Cardiac septum (tissue), 1 donor: ENCODE data around the gene CSGALNACT2. TPM values are rescaled to one million over a fixed set of nuclear protein-coding genes. Genes with fewer than 3 reads are reported as not detected.

Experiments used
- DNase-seq: peaks from one replicate; pipeline ENCODE4 v3.0.0-alpha.2; 2020; ENCODE audit warnings: low spot score
- intact Hi-C: fragments of 100-400 bp; cut with DNase I; formaldehyde crosslinking; loops from one replicate; pipeline ENCODE4 v1.14.0; 2022
- total RNA-seq: library from RNA; stranded (reverse); fragmentation: NEBNext Ultra II Directional; extraction: Animal tissue kit (Norgen Biotek cat#: 25700); gene quantifications from one replicate; pipeline ENCODE4 v1.2.1, GENCODE V29; 2021
- donor health status: DM: no; HTN: no; CAD: no.

Gene CSGALNACT2
- total RNA-seq, 1 donor from 2014 or later: 14.2 TPM

DNA sequence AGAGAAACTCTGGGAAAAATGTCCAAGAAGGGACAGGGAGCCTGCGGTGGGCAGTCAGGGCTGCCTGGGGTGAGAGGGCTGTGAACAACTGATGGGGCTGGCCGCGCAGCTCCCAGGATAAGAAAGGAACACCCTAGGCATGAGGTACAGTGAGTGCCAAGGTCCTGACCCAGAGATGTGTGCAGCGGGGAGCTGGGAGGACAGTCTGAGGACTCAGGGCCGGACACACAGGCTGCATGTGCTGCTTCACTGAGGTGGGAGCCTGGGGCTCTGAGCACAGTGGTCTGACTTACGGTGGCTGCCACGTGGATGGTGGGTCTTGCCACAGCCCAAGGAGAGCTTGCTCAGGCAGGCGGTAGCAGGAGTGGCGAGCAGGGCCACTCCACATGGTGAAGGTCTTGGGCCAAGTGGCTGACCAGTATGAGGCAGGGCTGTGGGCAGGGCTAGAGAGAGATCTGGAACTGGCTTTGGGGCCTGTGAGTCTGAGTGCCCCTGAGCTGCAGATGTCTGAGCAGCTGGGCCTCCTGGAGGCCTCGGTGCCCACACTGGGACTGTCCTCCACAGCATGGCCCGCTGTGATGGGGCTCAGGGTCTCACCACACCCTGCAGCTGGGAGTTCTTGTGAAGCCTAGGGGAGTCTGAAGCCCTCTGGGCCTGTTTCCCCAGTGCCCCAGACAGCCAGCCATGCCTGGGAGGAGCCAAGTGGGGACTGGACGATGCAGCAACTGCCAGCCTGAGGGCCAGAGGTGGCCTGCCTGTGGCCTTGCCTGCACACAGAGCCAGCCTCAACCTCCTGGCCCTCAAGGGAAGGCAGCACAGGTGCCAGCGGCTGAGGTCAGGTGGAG, 68.4 kb downstream of the CSGALNACT2 start:
- intact Hi-C loops: no loop called here
- peak; percentile 63 for DNase-seq

DNA sequence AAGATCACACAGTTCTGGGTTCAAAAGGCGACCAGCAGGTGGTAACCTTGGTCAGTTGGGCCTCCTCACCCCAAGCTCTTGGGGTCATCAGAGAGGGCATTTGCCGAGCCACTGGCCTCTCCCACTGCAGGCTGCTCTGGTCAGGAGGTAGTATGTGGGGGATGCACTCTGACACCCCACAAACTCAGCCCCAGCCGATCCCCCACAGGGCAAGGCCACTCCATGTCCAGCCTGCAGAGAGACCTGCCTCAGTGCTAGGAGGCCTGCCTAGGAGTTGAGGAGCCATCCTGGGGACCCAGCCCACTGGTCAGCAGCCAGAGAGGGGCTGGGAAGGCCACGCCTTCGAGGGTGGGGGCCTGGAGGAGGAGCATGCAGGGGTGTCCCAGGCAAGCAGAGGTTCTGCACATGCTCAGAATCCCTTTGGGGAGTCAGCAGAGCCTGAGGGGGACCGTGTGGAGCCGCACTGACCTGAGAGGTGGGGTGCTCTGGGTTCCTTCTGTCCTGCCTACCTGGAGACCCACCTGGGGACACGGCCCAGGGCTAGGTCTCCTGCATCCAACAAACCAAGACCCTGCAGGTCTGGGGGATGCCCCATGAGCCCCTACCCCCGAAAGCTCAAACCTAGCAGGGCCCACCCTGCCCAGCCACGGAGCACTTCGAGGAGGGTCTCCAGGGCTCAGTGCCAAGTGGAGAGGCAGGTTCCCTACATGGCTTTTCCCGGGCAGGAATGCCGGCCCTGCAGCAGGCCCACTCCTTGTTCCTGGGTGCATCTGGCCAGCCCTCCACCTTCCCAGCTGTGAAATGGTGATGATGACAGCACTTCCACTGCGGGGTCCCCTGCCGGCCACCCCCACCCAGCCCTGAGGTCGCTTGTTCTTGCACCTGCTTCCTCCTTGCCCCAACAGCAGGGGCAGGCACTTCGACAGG, 70.2 kb downstream of the CSGALNACT2 start:
- intact Hi-C loops: no loop called here
- DNase-seq: peak; percentile 66

DNA sequence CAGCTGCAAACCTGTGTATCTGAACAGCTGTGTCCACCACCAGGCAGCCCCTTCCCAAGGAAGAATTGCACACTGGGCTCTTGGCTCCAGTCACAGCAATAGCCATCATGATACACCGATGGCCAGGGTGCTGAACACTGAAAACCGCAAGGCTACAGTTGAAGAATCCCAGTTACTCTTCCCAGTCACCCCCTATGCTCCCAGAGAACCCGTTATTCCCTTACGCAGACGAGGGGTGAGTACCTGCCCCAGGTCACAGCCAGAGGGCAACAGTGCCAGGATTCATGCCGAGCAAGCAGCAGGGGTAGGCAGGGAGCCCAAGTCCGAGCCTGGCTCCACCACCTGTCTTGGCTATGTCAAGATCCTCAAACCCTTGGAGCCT, 70.8 kb downstream of the CSGALNACT2 start:
- DNase-seq: peak; percentile 10
- intact Hi-C loops: no loop called here

DNA sequence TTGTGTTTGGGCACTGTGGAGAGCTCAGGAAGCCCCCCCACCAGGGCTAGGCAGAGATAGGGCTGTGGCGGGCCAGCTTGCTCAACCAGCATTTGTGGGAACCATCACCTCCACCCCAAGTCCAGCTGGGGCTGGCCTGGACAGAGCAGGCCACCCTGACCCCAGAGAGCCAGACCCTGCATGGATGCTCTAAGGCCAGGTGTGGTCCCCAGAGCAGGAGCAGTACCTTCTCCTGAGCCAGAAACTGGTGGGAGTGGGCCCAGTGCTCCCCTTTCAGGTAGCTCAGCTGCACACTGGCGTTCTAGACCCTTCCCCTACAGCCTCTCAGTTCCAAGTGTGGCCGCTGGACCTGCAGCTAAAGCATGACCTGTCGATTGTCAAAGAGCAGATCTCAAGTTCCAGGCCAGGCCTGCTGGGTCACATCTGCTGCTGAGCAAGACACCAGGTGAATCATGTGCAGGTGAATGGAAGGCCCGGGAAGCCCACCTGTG, 71.5 kb downstream of the CSGALNACT2 start:
- intact Hi-C loops: loop anchor here (10.0 kb wide), 1 partner anchor 135 kb away; no protein-coding TSS in a partner anchor

DNA sequence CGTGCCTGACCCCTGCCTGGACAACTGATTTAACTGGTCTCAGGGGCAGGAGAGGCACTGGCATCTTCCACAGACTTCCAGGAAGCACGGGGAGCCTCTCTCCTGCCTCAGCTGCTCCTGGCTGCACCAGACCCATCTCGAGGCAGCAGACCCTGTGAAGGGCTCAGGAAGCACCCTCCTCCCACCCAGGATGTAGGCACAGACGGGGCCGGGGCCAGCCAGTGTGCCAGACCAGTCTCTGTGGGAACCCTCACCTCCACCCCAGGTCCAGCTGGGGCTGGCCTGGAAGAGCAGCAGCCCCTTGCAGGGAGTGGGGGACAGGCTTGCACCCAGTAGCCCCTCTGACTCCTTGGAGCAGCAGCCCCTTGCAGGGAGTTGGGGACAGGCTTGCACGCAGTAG, 72.3 kb downstream of the CSGALNACT2 start:
- DNase-seq: peak; percentile 72
- intact Hi-C loops: loop anchor here (10.0 kb wide), 1 partner anchor 134 kb away; no protein-coding TSS in a partner anchor

More for the DNA sequence above, 71.5 kb downstream of the CSGALNACT2 start:
- DNase-seq: peak; percentile 63

DNA sequence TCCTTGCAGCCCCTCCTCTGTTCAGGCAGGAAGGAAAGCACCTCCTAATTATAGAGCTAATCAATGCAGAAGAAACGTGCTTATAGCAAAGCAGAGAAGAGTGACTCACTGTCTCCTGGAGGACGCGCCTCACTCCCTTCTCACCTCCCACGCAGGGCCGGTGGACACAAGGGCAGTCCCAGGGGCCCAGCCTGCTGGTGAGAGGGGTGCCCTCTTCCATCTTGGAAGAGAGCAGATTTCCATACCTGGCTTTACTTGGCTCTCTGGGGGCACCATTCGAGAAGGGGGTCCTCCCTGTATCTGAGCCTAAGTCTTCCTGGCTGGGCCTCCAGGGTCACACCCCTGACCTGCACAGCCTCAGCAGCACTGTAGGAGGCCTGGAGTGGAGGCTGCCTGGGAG, 72.8 kb downstream of the CSGALNACT2 start:
- DNase-seq: peak; percentile 72
- intact Hi-C loops: loop anchor here (10.0 kb wide), 1 partner anchor 134 kb away; no protein-coding TSS in a partner anchor

DNA sequence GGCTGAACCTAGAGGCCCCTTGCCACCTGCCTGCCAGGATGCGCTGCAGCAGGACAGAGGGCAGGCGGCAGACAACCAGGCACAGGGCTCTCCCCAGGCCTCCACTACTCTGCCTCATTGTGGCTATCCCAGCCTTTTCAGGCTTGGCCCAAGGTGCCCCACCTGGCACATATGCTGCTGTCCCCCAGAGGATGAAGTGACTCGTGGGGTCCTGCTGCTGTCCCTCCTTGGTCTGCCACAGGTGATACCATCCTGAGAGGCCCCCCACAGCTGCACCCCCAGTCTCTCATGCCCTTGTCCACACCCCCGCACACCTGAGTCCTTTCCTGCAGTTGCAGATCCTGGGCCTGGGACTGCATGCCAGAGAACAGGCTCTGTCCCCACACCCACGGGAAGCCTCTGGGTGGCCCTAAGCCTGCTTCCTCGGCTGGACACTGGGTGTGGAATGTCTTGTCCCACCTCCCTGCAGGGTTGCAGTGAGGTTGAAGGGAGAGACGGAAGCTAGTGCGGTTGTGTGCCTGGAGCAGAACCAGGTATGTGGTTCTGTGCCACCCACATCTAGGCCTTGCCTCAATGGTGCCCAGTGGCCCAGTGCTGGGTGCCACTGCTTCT, 73.3 kb downstream of the CSGALNACT2 start:
- intact Hi-C loops: loop anchor here (10.0 kb wide), 1 partner anchor 133 kb away; no protein-coding TSS in a partner anchor
- DNase-seq: no peak

DNA sequence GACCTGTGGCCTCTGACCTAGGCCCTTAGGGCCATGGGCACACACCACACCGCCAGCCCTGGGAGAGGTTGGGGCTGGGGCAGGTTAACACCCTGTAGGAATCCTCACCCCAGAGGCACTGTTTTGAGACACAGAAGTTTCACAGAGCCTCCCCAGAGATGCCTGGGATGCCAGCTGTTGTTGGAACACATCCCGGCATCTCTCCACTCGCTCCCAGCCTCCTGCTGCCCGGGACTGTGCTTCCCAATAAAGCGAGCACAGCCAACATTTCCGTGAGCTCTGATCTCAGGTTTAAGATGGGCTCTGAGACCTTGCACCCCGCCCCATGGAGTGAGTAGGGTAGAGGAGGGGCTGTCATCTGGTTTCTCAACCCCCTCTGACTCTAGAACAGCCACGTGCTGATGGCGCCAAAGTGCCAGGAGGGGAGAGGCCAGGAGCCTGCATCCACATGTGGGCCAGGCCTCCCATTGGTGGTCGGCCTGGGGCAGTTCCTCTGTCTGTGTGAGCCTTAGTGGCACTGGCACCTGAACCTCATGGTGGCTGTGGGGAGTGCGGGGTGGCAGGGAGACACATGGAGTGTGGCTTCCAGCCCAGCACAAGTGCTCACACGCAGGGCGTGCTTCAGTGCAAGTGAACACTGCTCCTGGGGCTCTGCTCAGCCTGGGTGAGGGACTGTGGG, 73.9 kb downstream of the CSGALNACT2 start:
- intact Hi-C loops: loop anchor here (10.0 kb wide), 1 partner anchor 133 kb away; no protein-coding TSS in a partner anchor
- DNase-seq: no peak

DNA sequence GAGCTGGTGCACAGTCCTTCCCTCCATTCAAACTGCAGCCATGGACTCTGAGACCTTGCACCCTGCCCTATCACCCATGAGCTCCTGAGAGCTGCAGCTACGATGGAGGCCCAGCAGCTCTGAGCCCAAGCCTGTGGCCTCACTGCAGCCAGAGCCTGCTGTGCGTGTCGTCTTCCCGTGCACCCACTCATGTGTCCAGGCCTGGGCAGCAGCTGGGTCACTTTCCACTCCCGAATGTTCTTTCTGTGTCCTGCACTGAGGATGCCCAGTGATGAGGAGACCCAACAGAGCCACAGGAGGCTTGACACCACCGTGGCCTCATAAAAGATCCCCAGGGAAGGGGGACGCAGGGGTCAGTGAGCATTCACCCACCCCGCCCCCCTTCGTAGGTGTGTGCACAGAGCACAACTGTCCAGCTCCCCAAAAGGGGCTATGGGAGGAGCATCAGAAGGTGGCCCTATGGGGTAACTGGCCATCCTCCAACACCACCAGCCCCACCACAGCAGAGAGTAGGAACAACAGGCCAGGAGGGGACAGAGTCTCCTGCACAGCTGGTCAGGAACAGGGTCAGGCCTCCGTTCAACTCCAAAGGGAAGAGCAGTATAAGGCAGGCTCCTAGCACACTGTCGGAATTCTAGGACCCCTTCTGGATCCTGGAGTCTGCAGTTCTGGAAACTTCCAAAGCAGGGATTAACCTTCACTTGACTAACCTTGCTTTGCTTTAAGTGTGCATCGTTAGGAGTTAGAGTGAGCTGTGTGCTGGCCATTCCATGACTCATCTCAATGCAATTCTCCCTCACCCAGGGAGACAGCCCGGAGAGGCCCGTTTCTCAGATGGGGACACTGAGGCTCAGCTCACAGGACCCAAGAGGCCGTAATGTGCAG, 76.1 kb downstream of the CSGALNACT2 start:
- DNase-seq: no peak
- intact Hi-C loops: loop anchor here (10.0 kb wide), 1 partner anchor 130 kb away; no protein-coding TSS in a partner anchor

DNA sequence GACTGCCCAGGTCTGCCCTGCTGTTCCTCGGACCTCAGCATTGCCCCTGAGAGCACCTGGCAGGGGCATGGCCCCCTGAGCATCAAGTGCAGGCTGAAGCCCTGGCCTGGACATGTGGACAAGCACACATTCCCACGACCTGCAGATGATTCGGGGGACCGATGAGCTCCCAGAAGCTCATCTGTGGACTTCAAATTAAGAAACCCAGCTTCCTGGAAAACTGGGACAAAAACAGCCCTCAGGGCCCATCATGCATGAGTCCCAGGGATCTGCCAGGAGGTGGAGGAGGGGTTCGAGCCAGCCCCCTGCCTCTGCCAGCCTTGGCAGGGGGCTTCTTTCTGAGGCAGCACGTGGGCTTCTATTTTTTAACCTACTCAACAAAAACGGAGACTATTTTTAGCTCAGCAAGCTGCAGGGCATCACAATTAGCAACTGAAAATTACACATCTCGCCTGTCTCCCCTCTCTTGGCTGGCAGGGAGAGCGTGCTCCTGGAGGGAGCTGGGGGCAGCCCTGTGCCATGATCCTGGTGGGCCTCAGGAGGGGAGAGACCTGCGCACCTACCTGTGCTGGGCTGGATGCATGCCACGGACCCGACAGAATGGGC, 76.8 kb downstream of the CSGALNACT2 start:
- intact Hi-C loops: loop anchor here (10.0 kb wide), 1 partner anchor 130 kb away; no protein-coding TSS in a partner anchor
- DNase-seq: no peak

DNA sequence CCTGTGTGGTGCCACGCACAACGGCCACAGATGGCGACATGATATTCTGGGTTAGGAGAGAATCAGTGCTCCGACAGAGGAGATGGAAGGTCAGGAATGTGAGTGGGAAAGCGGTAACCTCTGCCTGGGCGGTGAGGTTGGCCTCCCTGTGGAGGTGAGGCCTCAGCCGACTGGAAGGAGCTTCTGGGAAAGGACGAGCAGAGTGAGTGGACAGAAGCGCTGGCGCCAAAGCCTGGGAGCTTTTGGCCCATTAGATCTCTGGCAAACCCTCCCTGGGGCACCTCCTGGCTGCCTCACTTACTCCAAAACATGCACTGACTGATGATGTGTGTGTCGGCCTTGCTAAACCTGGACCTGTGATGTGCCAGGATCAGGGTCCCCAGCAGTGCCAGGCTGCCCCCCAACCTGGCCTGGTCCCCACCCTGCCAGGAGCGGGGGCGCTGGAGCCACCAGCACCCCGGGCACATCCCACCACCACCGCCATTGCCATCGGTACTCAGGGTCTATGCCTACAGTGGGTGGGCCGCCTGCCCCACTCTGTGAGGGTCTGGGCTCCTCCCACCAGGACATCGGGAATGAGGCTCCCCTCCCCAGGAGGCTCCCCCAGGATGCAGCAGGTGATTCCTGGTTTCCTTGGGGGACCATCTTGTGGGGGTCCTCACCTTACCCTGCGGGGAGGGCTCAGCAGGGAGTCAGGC, 77.7 kb downstream of the CSGALNACT2 start:
- DNase-seq: no peak
- intact Hi-C loops: loop anchor here (10.0 kb wide), 1 partner anchor 129 kb away; no protein-coding TSS in a partner anchor

DNA sequence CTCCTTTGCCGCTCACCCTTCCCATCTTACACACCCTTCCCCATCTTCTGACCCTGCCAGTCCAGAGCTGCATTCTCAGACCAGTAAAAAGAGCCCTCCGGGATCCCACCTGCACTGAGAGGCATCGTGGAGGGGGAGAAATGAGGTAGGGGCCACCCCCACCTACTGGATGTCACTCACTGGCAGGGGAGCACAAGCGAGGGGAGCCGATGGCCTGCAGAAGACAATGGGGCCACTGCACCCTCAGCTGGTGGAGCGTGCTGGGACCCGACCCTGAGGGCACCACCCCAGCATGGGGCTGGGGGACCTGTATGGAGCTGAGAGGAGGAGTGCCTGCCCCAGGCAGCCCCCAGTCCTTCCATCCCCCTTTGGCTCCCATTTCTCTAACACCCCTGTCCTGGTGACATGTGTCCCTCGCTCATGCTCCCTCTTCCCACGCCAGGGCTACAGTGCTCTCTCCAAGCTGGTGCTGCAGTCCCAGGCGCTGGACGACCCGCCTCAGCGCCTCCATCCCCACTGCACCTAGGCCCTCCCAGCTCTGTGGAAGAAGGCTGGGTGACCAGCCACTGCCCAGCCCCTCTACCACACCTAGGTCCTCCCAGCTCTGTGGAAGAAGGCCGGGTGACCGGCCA, 78.8 kb downstream of the CSGALNACT2 start:
- intact Hi-C loops: loop anchor here (10.0 kb wide), 1 partner anchor 128 kb away; no protein-coding TSS in a partner anchor
- no peak for DNase-seq

DNA sequence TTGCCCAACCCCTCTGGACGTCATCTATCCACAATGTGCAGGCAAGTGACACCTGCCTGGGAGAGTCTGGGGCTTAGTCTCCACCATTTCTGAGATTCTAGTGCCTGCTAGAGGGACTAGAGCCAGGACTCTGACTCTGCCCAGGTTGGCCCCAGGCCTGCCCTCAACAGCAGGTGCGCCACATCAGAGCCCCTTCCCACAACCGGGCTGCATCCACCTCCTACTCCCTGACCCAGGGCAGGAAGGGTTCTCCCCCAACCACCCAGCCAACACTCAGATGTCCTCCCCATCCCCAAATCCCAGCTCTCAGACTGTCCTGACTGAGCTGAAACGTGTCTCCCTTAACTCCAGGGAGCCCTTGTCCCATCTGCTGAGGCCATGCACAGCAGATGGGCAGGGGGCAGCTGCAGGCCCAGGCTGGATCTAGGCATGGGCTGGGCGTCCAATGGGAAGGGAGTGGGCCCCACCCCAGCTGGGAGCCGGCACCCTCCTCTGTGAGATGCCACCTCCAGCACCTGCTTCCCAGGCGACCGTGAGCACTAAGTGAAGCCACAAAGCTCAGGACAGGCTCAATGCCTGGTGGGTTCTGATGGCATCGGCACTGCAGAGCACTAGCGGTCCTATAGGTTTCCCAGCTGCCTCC, 79.4 kb downstream of the CSGALNACT2 start:
- intact Hi-C loops: loop anchor here (10.0 kb wide), 1 partner anchor 127 kb away; no protein-coding TSS in a partner anchor
- no peak for DNase-seq

DNA sequence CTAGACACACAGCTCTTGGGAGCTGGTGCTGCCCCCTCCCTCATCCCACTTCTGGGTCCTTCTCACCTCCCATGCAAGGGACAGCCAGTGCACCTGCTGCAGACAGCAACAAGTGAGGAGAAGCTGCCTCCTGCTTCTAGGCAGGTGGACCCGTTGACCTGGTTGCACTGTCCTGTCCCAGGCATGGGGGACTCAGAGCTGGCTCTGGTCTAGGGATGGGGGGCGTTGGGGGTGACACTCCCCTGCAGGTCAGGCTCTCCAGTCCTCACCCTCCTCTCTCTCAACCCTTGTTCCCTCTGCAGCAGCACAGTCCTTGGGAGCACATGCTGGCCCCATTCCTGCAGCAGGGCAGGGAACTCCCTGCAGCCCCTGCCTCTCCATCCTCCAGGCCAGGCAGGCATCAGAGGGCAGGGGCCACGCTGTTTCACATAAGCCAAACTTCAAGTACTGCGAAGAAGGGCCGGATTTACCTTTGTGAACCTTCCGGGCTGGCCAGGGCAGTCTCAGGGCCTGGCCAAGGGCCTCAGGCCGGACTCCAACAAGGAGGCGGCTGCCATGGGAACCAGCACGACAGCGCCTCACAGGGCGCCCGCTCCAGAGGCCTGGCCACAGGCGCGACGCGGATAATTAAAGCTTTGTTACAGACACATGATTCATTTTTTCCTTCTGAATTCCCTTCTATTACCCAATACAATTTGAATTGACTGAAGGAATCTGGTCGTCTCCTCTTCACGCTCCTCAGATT, 80.1 kb downstream of the CSGALNACT2 start:
- no peak for DNase-seq
- intact Hi-C loops: loop anchor here (10.0 kb wide), 1 partner anchor 126 kb away; no protein-coding TSS in a partner anchor
